ENCODE measurements around the gene CORO2A.

CORO2A gene

DNA sequence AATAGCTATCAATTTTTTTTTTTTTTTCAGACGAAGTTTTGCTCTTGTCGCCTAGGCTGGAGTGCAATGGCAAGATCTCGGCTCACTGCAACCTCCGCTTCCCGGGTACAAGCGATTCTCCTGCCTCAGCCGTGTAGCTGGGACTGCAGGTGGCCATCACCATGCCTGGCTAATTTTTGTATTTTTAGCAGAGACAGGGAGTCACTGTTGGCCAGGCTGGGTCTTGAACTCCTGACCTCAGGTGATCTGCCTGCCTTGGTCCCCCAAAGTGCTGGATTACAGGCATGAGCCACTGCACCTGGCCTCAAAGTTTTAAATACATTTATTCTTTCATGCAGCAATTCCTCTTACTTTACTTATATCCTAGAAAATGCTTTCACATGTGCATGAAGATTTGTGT, 91.0 kb downstream of the CORO2A start:
- TF ChIP-seq TEAD4 (IDR thresholded peaks at IDR 0.05) (no peak), MAX (IDR thresholded peaks at IDR 0.05) (no peak), EGR1 (IDR thresholded peaks at IDR 0.05) (no peak), CREB1 (IDR thresholded peaks at IDR 0.05; ENCODE audit: low read depth) (no peak), TAF1 (IDR thresholded peaks at IDR 0.05; ENCODE audit: low read depth) (no peak), YY1 (IDR thresholded peaks at IDR 0.05; ENCODE audit: low read depth) (no peak)

GRCh38 chr9:98100456-98100855, 92.0 kb downstream of the CORO2A start:
- TF ChIP-seq REST (IDR thresholded peaks at IDR 0.05; ENCODE audit: low read depth) (no peak), TCF12 (IDR thresholded peaks at IDR 0.05; ENCODE audit: low read depth) (no peak), ZBTB7A (IDR thresholded peaks at IDR 0.05; ENCODE audit: low read depth) (no peak), CEBPB (IDR thresholded peaks at IDR 0.05) (no peak), YY1 (IDR thresholded peaks at IDR 0.05; ENCODE audit: low read depth) (no peak), CREB1 (IDR thresholded peaks at IDR 0.05; ENCODE audit: low read depth) (no peak), TAF1 (IDR thresholded peaks at IDR 0.05; ENCODE audit: low read depth) (no peak), NFIC (IDR thresholded peaks at IDR 0.05) (no peak), MAX (IDR thresholded peaks at IDR 0.05) (no peak)

GRCh38 chr9:98099898-98100297, 92.5 kb downstream of the CORO2A start:
- TF ChIP-seq MAX (IDR thresholded peaks at IDR 0.05) (no peak), ZBTB7A (IDR thresholded peaks at IDR 0.05; ENCODE audit: low read depth) (no peak), CEBPB (IDR thresholded peaks at IDR 0.05) (no peak), FOXM1 (IDR thresholded peaks at IDR 0.05; ENCODE audit: borderline replicate concordance, low read depth) (no peak), YY1 (IDR thresholded peaks at IDR 0.05; ENCODE audit: low read depth) (no peak), NFIC (IDR thresholded peaks at IDR 0.05) (no peak), TCF12 (IDR thresholded peaks at IDR 0.05; ENCODE audit: low read depth) (no peak), TEAD4 (IDR thresholded peaks at IDR 0.05) (no peak), CREB1 (IDR thresholded peaks at IDR 0.05; ENCODE audit: low read depth) (no peak), EP300 (IDR thresholded peaks at IDR 0.05; ENCODE audit: borderline replicate concordance) (no peak), RAD21 (IDR thresholded peaks at IDR 0.05; ENCODE audit: low read depth) (no peak), EGR1 (IDR thresholded peaks at IDR 0.05) (no peak), REST (IDR thresholded peaks at IDR 0.05; ENCODE audit: low read depth) (no peak), USF1 (IDR thresholded peaks at IDR 0.05) (no peak), TAF1 (IDR thresholded peaks at IDR 0.05; ENCODE audit: low read depth) (no peak)

GRCh38 chr9:98099346-98099745, 93.1 kb downstream of the CORO2A start:
- TF ChIP-seq TAF1 (IDR thresholded peaks at IDR 0.05; ENCODE audit: low read depth) (no peak), ZBTB7A (IDR thresholded peaks at IDR 0.05; ENCODE audit: low read depth) (no peak), NFIC (IDR thresholded peaks at IDR 0.05) (no peak), EGR1 (IDR thresholded peaks at IDR 0.05) (no peak), MAX (IDR thresholded peaks at IDR 0.05) (no peak), YY1 (IDR thresholded peaks at IDR 0.05; ENCODE audit: low read depth) (no peak), EP300 (IDR thresholded peaks at IDR 0.05; ENCODE audit: borderline replicate concordance) (no peak), TCF12 (IDR thresholded peaks at IDR 0.05; ENCODE audit: low read depth) (no peak), FOXM1 (IDR thresholded peaks at IDR 0.05; ENCODE audit: borderline replicate concordance, low read depth) (no peak), TEAD4 (IDR thresholded peaks at IDR 0.05) (no peak), REST (IDR thresholded peaks at IDR 0.05; ENCODE audit: low read depth) (no peak), USF1 (IDR thresholded peaks at IDR 0.05) (no peak), CREB1 (IDR thresholded peaks at IDR 0.05; ENCODE audit: low read depth) (no peak), RAD21 (IDR thresholded peaks at IDR 0.05; ENCODE audit: low read depth) (no peak)

Data from Ishikawa (cell line).